GM19324 (cell line): ENCODE results near the gene ZNF639.
A peak's percentile ranks its signal among the peaks of the same experiment; 100 is the strongest.

Experiments
- ATAC-seq: cut with Tn5 transposase; IDR thresholded peaks from one replicate; pipeline ENCODE4 v1.9.1; 2021; ENCODE audit warnings: mild to moderate bottlenecking, moderate library complexity; ENCODE audit not compliant: unreplicated experiment, low FRiP score

The ZNF639 gene

GRCh38 chr3:179309225-179310078 lies 13.4 kb upstream of the ZNF639 start:
- ATAC-seq, result peak; percentile 85

GRCh38 chr3:179318876-179319275 lies 4.0 kb upstream of the ZNF639 start:
- no peak for ATAC-seq

GRCh38 chr3:179321668-179322285 lies 1.1 kb upstream of the ZNF639 start:
- ATAC-seq, result no peak

DNA sequence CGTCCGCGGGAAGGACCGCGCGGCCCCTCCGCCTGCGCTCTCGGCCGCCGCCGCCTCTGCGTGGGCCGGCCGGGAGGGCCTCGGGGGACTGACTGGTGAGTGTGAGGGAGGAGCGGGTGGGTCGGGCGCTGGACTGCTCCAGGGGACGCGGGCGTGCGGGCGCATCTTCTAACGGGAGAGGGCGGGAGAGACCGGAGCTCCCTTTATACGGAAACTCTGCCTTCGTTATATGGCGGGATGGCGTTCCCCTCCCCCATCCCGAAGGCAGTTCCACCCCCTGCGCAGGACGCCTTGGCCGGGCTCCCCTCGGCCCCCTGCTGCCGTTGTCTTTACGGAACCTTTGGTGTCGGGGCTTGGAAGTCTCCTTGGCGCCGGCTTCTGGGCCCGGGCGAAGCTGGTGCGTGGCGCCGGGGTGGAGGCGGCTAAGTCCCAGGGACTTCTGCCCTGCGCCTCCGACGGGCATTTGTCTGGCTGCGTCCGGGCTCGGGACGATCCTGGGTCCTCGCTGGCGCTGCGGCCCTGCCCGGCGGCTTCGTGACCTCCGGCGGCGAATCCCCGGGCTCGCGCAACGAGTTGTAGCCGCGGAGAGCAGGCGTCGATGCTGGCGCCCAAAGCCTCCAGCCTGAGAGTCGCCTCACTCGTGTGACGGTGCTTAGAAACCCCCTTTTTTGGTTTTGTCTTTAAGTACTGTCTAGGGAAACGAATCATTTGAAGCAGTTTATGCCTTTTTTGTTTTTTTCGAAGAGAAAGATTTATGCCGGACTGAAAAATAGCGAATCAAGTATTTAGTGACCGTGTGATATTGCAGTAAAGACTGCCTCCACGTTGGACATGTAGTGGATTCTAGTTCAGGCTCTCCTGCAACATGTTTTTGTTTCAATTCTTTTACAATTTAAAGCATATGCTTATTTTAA lies 623 bp downstream of the ZNF639 start:
- peak; percentile 49 for ATAC-seq

DNA sequence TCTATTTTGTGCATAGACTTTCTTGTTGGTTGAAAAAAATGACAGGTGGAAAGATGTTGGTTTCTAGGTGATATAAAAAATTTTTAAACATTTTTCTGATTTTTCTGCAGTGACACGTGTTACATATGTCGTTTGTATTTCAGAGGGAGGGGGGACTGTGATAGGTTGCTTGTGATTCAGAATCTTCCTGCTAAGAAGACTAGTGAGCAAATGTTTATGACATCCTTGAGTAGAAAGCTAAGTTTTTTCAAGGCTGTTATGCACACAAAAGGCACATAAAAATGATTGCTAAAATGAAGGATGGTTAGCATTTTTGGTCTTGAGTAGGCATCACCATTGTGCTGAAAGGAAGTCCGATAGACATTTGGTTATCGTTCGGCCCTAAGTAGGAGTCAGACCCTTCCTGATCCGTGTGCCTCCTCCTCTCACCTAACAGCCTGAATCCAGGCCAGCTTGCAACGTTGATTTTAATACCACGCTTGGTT lies 1.5 kb downstream of the ZNF639 start:
- no peak for ATAC-seq

- no peak for ATAC-seq
Measured at GRCh38 chr3:179330438-179330837, 7.6 kb downstream of the ZNF639 start.

GRCh38 chr3:179332240-179332639 lies 9.4 kb downstream of the ZNF639 start:
- ATAC-seq, result no peak

DNA sequence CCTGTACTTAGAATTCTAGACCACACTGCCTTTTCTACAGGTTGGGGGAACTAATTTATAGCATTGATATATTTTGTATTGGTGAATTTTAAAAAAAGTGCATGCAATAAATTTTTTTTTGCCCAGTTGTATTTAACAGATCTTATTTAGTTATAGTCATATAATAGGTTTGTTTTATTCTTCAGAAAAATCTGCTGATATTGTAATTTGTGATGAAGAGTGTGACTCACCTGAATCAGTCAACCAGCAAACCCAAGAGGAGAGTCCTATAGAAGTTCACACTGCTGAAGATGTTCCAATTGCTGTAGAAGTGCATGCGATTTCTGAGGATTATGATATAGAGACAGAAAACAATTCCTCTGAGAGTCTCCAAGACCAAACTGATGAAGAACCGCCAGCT lies 10.3 kb downstream of the ZNF639 start:
- ATAC-seq, result no peak

DNA sequence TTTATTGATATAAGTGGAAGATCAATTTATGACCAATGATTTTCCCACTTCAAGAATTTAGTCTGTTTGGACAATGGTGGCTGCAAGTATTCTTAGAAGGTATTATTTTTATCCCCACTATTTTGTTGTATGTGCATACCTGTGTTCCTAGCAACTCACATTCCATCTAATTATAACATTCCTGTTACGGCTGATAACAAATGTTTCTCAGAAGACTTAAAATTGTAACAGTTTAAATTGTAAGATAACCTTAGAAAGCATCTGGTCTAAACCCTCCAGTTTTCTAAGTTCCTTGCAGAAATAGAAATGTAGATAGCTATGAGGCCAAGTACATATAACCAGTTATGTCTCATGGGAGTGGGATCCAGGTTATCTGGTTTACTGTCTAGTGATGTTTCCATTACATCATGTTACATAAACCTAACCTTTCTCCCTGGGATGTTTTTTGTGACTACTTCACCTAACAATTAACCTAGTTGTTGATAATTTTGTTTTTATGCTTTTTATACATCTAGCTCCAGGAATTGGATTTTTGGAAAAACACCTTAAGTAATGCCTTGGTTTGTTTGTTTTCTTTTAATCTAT lies 13.6 kb downstream of the ZNF639 start:
- no peak for ATAC-seq

DNA sequence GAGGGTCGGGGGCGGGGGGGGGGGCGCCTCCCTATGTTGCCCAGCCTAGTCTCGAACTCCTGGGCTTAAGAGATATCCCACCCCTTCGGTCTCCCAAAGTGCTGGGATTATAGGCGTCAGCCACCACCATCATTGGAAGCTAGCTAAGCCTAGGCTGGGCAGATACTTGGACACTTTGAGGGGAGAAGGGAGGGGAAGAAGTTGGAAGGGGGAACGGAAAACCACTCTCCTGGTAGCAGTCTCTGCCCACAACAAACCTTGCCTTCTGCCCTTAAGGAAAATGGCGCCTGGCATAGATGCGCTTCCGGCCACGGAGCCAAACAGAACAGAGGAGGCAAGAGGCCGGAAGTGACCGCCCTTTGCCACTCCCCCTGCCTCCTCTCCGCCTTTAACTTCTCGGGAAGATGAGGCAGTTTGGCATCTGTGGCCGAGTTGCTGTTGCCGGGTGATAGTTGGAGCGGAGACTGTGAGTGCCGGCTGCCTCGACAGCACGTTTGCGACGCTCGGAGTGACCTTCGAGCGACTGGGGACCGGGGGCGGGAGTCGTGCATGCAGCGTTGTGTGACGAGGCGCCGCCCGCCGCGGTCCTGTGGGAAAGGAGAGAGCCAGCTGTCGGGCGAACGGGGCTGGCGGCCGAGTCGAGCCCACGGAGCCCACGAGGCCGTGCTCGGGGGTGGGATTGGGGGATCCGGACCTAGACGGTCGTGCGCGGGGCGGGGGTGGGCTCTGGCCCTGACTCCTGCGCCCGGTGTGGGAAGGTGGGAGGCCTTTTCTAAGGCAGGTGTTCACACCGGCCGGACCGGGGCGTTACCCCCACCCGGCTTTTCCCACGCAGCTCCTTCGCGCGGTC lies 24.7 kb downstream of the ZNF639 start, which contains the start of gene MFN1:
Gene MFN1 (plus strand): TSS at position 365 of the 850 bp plus-strand sequence. CDS start 1,143 bp downstream, outside the sequence.
- ATAC-seq, result peak; percentile 96

DNA sequence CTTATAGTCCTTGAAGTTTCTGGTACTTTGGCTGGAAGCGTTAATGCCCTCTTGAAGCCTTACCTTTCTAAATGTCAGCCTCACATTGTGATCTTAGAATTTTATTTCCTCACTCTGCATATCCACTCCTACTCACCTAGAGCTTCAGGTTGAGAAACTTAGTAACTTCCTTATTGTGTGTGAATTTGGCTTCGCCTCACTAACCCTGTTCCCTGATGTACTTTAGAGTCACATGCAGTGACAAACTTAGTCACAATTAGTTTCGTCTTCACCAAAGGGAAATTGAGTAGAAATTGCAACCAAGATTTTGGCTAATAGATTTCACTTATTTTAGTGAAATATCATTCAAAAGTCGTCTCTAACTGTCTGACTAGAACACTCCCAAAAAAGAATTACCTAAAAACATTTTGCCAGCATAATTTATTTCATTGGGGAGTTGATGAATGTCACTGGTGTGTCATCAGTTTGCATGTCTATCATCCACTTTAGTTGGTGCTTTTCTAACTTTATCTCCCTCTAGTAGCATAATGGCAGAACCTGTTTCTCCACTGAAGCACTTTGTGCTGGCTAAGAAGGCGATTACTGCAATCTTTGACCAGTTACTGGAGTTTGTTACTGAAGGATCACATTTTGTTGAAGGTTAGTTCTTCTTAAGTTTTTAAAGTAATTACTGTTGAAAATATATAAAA lies 25.6 kb downstream of the ZNF639 start:
- peak; percentile 38 for ATAC-seq

DNA sequence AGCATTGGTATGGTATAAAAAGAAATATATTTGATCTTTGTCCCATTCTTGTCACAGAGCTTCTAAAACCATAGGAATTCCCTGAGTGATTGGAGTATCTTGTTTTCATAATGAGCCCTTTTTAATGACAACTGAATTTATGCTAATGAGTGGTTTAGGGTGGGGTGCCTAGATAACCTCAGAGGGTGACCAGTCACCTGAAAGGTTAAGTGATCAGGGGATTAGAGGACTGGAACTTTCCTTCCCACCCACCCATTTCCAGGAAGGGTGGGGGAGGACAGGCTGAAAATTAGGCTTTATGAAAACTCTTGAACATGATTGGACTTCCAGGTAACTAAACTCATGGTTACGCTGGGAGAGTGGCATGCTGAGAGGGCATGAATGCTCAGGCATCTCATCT lies 33.2 kb downstream of the ZNF639 start:
- no peak for ATAC-seq

GRCh38 chr3:179363332-179363731 lies 40.5 kb downstream of the ZNF639 start:
- no peak for ATAC-seq

DNA sequence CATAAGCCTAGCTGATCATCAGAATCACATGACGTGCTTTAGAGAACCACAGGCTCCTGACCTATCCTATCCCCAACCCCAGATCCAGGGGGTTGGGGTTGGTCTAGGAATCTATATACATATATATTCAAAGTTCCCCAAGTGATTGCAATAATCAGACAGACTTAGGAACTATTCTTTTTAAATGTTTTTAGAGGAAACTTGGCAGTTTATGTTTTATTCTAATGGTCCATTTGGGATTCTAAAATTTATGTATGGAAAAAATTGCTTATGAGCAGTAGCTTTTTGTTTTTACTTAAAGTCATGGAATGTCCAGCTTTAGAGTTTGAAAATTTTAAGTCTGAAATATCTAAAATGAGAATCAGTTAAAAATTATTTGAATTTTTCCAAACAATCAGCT lies 46.8 kb downstream of the ZNF639 start:
- no peak for ATAC-seq

- ATAC-seq, result no peak
Measured at GRCh38 chr3:179373938-179374337, 51.1 kb downstream of the ZNF639 start.

DNA sequence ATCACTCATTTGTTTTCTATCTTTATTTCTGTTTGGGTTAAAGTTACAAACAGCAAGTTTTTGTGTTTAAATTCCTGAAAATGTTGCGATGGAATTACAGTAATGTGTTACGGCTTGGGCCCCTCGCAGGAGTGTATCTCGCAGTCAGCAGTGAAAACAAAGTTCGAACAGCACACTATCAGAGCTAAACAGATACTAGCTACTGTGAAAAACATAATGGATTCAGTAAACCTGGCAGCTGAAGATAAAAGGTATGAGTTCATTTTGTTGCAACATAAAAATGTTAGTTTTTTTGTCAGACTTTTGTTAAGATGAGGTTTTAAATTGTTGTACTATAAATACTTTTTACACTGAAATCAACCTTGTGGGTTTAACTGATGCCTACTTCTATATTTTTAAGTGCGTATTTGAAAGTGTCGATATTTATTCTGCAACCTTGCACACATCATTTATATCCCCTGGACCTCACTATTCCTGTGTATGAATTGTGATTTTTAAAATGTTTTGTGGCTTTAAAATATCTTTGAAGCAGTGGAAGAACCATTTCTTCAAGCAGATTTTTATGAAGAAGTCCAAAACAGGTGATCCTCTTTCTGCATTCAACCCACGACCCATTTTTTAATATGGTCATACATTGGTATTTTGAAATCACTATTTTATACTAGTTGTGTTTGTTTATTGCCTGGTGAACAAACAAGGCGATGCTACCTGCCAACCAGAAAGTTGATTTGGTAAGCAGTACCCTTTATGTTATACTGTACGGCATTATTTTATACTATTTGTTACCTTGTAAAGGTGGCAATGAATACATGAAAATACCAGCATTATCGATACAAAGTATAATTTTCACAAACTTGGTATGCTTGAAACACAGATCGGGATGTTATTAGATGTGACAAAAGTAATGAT lies 52.5 kb downstream of the ZNF639 start:
- ATAC-seq, result no peak

DNA sequence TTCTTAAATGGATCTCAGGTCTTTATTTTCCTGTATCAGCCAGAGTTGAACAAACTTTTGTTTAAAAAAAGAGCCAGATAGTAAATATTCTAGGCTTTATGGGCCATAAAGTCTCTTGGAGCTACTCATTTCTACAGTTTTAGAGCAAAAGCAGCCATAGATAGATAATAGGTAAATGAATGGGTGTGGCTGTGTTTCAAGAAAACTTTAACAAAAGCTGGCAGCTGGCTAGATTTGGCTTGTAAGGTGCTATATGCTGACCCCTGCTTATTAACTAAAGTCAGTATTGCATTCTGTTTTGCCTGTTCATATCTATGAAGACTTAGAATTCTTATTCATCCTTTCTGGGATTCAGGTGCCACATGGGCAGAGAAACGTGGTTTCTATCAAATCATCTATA lies 53.6 kb downstream of the ZNF639 start:
- no peak for ATAC-seq
